ENCODE results near the gene PCDH19.

DNA sequence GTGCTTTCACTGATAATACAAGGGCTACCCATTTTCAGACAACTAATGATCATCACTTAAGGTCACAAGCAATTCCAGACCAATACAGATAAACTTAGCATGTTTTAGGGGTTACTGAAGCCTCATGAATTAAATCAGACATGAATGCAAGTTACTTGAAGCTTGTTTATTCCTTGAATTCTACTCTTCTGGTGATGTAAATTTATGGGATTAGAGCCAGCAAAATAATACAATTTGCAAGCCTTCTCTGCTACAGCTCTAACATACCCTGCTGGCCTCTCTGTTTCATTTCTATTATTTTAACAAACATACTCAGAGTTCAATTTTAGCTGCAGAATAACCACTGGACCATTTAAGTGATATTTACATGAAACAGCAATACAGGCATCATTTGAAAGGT lies 60.7 kb downstream of the PCDH19 start:
- TF ChIP-seq, protein P1, sequence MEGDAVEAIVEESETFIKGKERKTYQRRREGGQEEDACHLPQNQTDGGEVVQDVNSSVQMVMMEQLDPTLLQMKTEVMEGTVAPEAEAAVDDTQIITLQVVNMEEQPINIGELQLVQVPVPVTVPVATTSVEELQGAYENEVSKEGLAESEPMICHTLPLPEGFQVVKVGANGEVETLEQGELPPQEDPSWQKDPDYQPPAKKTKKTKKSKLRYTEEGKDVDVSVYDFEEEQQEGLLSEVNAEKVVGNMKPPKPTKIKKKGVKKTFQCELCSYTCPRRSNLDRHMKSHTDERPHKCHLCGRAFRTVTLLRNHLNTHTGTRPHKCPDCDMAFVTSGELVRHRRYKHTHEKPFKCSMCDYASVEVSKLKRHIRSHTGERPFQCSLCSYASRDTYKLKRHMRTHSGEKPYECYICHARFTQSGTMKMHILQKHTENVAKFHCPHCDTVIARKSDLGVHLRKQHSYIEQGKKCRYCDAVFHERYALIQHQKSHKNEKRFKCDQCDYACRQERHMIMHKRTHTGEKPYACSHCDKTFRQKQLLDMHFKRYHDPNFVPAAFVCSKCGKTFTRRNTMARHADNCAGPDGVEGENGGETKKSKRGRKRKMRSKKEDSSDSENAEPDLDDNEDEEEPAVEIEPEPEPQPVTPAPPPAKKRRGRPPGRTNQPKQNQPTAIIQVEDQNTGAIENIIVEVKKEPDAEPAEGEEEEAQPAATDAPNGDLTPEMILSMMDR (IDR thresholded peaks at IDR 0.05): no peak
- TF ChIP-seq POLR2A (IDR thresholded peaks at IDR 0.05): no peak
